SK-N-SH (cell line): ENCODE measurements around the gene MTG1. TPM values are rescaled to one million over a fixed set of nuclear protein-coding genes. Genes with fewer than 3 reads are reported as not detected.

Experiments used
- CTCF ChIA-PET: fragments of 300-600, 350-600 bp; formaldehyde crosslinking; extraction: SDS; loops from one replicate; lab custom pipeline; 2021; lab: Yijun Ruan, JAX
- POLR2A ChIA-PET: fragments of 350-600 bp; sonication (Branson Sonifier 250); formaldehyde crosslinking; extraction: SDS; loops from one replicate; lab custom pipeline; 2020; ENCODE audit warnings: antibody characterized with exemption, inconsistent platforms; lab: Yijun Ruan, JAX
- DNase-seq: peaks from one replicate; pipeline ENCODE4 v3.0.0; 2012
- H2AFZ ChIP-seq: fragments of 200-600 bp; sonication (generic); 2 replicates; pipeline ENCODE4 v1.8.1; 2016; ENCODE audit warnings: antibody characterized with exemption, mild to moderate bottlenecking, low read depth
- H3F3A ChIP-seq: fragments of 200-600 bp; sonication (generic); replicated peaks from 2 replicates; pipeline ENCODE3; 2016; ENCODE audit warnings: antibody characterized with exemption, mild to moderate bottlenecking; ENCODE audit not compliant: insufficient read depth
- H3K27ac ChIP-seq, 2 experiments: fragments of 200-500 bp in 1 of 2; fragments of 200-600 bp in 1 of 2; sonication (Bioruptor generic) in 1 of 2; sonication (generic), shearing (Covaris generic) in 1 of 2; 2 replicates each; pipeline versions ENCODE4 v1.5.1 to v1.6.1; 2014 to 2016; ENCODE audit warnings: low read depth in 2 of 2, inconsistent platforms in 1 of 2, low read length in 1 of 2, mild to moderate bottlenecking in 1 of 2, mixed read lengths in 1 of 2
- H3K27me3 ChIP-seq: fragments of 200-600 bp; sonication (generic), shearing (Covaris generic); 2 replicates; pipeline ENCODE4 v1.6.1; 2016; ENCODE audit warnings: mixed run types; ENCODE audit not compliant: insufficient read depth
- H3K36me3 ChIP-seq, 2 experiments: fragments of 200-500 bp in 1 of 2; fragments of 200-600 bp in 1 of 2; sonication (Bioruptor generic) in 1 of 2; sonication (generic) in 1 of 2; replicated peaks in 1 of 2; 2 replicates each; pipeline versions ENCODE3 to v1.5.1; 2014 to 2016; ENCODE audit warnings: low read length in 1 of 2, mild to moderate bottlenecking in 1 of 2; ENCODE audit not compliant: insufficient read depth in 2 of 2, control insufficient read depth in 1 of 2
- H3K4me1 ChIP-seq, 2 experiments: fragments of 200-500 bp in 1 of 2; fragments of 200-600 bp in 1 of 2; sonication (Bioruptor generic) in 1 of 2; sonication (generic), shearing (Covaris generic) in 1 of 2; 2 replicates each; pipeline versions ENCODE4 v1.5.1 to v1.6.1; 2014 to 2016; ENCODE audit warnings: low read depth in 1 of 2, low read length in 1 of 2, mixed run types in 1 of 2; ENCODE audit not compliant: insufficient read depth in 2 of 2, control insufficient read depth in 1 of 2
- H3K4me2 ChIP-seq: fragments of 200-600 bp; sonication (generic), shearing (Covaris generic); 2 replicates; pipeline ENCODE4 v1.6.1; 2017; ENCODE audit warnings: mixed run types
- H3K4me3 ChIP-seq, 2 experiments: fragments of 200-500 bp in 1 of 2; fragments of 200-600 bp in 1 of 2; sonication (Bioruptor generic) in 1 of 2; sonication (generic), shearing (Covaris generic) in 1 of 2; 2 replicates each; pipeline versions ENCODE4 v1.5.1 to v1.8.1; 2014 to 2016; ENCODE audit warnings: low read depth in 2 of 2, inconsistent platforms in 1 of 2, low read length in 1 of 2, mild to moderate bottlenecking in 1 of 2, mixed read lengths in 1 of 2, moderate library complexity in 1 of 2
- H3K79me2 ChIP-seq: fragments of 200-600 bp; sonication (generic); 2 replicates; pipeline ENCODE4 v1.8.1; 2017; ENCODE audit warnings: mild to moderate bottlenecking; ENCODE audit not compliant: insufficient read depth
- H3K9ac ChIP-seq: fragments of 200-600 bp; sonication (generic); 2 replicates; pipeline ENCODE4 v1.6.1; 2017; ENCODE audit warnings: mixed run types
- H3K9me2 ChIP-seq: fragments of 200-600 bp; sonication (generic); 2 replicates; pipeline ENCODE4 v1.6.1; 2017; ENCODE audit warnings: mixed run types
- H3K9me3 ChIP-seq: fragments of 200-600 bp; sonication (generic); 2 replicates; pipeline ENCODE4 v1.6.1; 2017; ENCODE audit warnings: mixed run types, mild to moderate bottlenecking, moderate library complexity
- H4K20me1 ChIP-seq: fragments of 200-600 bp; sonication (generic); 2 replicates; pipeline ENCODE4 v1.6.1; 2017; ENCODE audit warnings: mild to moderate bottlenecking, mixed run types; ENCODE audit not compliant: insufficient read depth
- CTCF ChIP-seq: fragments of 200-600 bp; sonication (generic); IDR thresholded peaks from 2 replicates; pipeline ENCODE4 v1.6.1; 2017; ENCODE audit warnings: antibody characterized with exemption, mild to moderate bottlenecking, moderate library complexity
- EP300 ChIP-seq, 2 experiments: IDR thresholded peaks; 2 replicates each; pipeline versions ENCODE4 v1.4.0 to v1.6.1; 2012; ENCODE audit warnings: borderline replicate concordance in 1 of 2, low read depth in 1 of 2, low read length in 1 of 2
- EZH2phosphoT487 ChIP-seq: fragments of 200-600 bp; sonication (generic); IDR thresholded peaks from 2 replicates; pipeline ENCODE4 v1.6.1; 2017; ENCODE audit warnings: low read depth, mixed run types, mild to moderate bottlenecking, antibody characterized with exemption, moderate library complexity, borderline replicate concordance
- FOSL2 ChIP-seq: IDR thresholded peaks from 2 replicates; pipeline ENCODE4 v1.4.0; 2012; ENCODE audit warnings: low read depth, mild to moderate bottlenecking, moderate library complexity, borderline replicate concordance
- FOXJ3 ChIP-seq: sonication (generic); formaldehyde crosslinking; IDR thresholded peaks from 2 replicates; pipeline ENCODE4 v1.5.1; 2020; ENCODE audit warnings: mild to moderate bottlenecking, missing genetic modification reagents
- GABPA ChIP-seq: IDR thresholded peaks from 2 replicates; pipeline ENCODE4 v1.4.0; 2012; ENCODE audit warnings: low read depth, mild to moderate bottlenecking
- GATA2 ChIP-seq: sonication (generic); formaldehyde crosslinking; IDR thresholded peaks from 2 replicates; pipeline ENCODE4 v1.5.0; 2020; ENCODE audit warnings: mild to moderate bottlenecking, missing genetic modification reagents
- MEF2A ChIP-seq: IDR thresholded peaks from 2 replicates; pipeline ENCODE4 v1.4.0; 2012; ENCODE audit warnings: low read depth, borderline replicate concordance
- MXI1 ChIP-seq: IDR thresholded peaks from 2 replicates; pipeline ENCODE4 v1.6.1; 2012; ENCODE audit warnings: mild to moderate bottlenecking, low read depth, low read length, improper control_type of control experiment
- NRF1 ChIP-seq: IDR thresholded peaks from 2 replicates; pipeline ENCODE4 v1.6.1; 2012; ENCODE audit warnings: low read depth, mild to moderate bottlenecking, low read length
- POLR2AphosphoS5 ChIP-seq: IDR thresholded peaks from 2 replicates; pipeline ENCODE4 v1.6.1; 2012; ENCODE audit warnings: low read depth, low read length
- RAD21 ChIP-seq: IDR thresholded peaks from 2 replicates; pipeline ENCODE4 v1.6.1; 2012; ENCODE audit warnings: mild to moderate bottlenecking, low read length
- REST ChIP-seq: IDR thresholded peaks from 2 replicates; pipeline ENCODE4 v1.6.1; 2012; ENCODE audit warnings: mild to moderate bottlenecking, low read depth, low read length, moderate library complexity
- RFX5 ChIP-seq: IDR thresholded peaks from 2 replicates; pipeline ENCODE4 v1.6.1; 2012; ENCODE audit warnings: mild to moderate bottlenecking, improper control_type of control experiment, low read length
- RXRA ChIP-seq: IDR thresholded peaks from 2 replicates; pipeline ENCODE4 v1.4.0; 2012; ENCODE audit warnings: low read depth, mild to moderate bottlenecking, borderline replicate concordance
- SIN3A ChIP-seq: IDR thresholded peaks from 2 replicates; pipeline ENCODE4 v1.6.1; 2012; ENCODE audit warnings: low read depth, mild to moderate bottlenecking, low read length, moderate library complexity, borderline replicate concordance
- SMC3 ChIP-seq: IDR thresholded peaks from 2 replicates; pipeline ENCODE4 v1.6.1; 2012; ENCODE audit warnings: low read depth, low read length, improper control_type of control experiment
- TAF1 ChIP-seq: IDR thresholded peaks from 2 replicates; pipeline ENCODE4 v1.6.1; 2012; ENCODE audit warnings: low read depth, mild to moderate bottlenecking, low read length, moderate library complexity, borderline replicate concordance
- TCF12 ChIP-seq: IDR thresholded peaks from 2 replicates; pipeline ENCODE4 v1.4.0; 2012
- YY1 ChIP-seq: IDR thresholded peaks from 2 replicates; pipeline ENCODE4 v1.4.0; 2012; ENCODE audit warnings: low read depth, mild to moderate bottlenecking
- WGBS: methylation state at CpG from one replicate; pipeline ENCODE4 v1.1.6; 2017; ENCODE audit warnings: low lambda C conversion rate; 5-methylcytosine and 5-hydroxymethylcytosine counted together
- polyA plus RNA-seq, 3 experiments: library from polyadenylated mRNA; depleted of rRNA; stranded (reverse); fragments of >200 nt; gene quantifications; 2 replicates each; pipeline ENCODE4 v1.2.3, GENCODE V29; 2012
- TF ChIP-seq, protein P1 (sequence below): IDR thresholded peaks from 2 replicates; pipeline ENCODE4 v1.4.0; 2012; ENCODE audit warnings: low read depth, borderline replicate concordance
- TF ChIP-seq, protein P2 (sequence below): IDR thresholded peaks from 2 replicates; pipeline ENCODE4 v1.4.0; 2012; ENCODE audit warnings: low read depth, borderline replicate concordance

MTG1 gene
- polyA plus RNA-seq, 1 of the 3 experiments (the other 2 are of a cell fraction) = 86.4 TPM

- 0 out of 2 replicates have a peak, but pooled peaks have one; percentile 14 for TF ChIP-seq CTCF
- TF ChIP-seq RAD21 = no peak
- no peak for TF ChIP-seq FOSL2
- peak; percentile 60; the same call in 1 of the 2 replicates for TF ChIP-seq TAF1
- TF ChIP-seq TCF12 = peak; percentile 4; the same call in 1 of the 2 replicates
- TF ChIP-seq NRF1 = peak; percentile 97
- TF ChIP-seq GABPA = peak; percentile 94
- peak; percentile 87 for TF ChIP-seq YY1
- TF ChIP-seq RFX5 = no peak
- TF ChIP-seq SMC3 = no peak
- TF ChIP-seq FOXJ3 = no peak
- no peak for TF ChIP-seq EZH2phosphoT487
- peak; percentile 87 for TF ChIP-seq POLR2AphosphoS5
- peak; percentile 70; the same call in 1 of the 2 replicates for TF ChIP-seq SIN3A
- no peak for TF ChIP-seq MEF2A
- peak; percentile 82 for TF ChIP-seq MXI1
Measured at GRCh38 chr10:133394064-133394663, at the start of gene MTG1 (continued).

GRCh38 chr10:133344236-133344635 is 49.7 kb upstream of the MTG1 start:
- CTCF ChIA-PET = interaction anchor here (3.3 kb wide), 1 partner anchor 15 kb away, joined by 21 read pairs; no protein-coding TSS in a partner anchor
- 38% methylated on average over 5 of the region's 5 CpGs for WGBS
- Histone ChIP-seq H3K4me3 (no peak overlapping the region), H3F3A (no peaks in the 10 kb centered on the region), H3K36me3 (no peaks in the 10 kb centered on the region), H3K9me2 (no peaks in the 10 kb centered on the region), H3K9me3 (no peaks in the 10 kb centered on the region), H3K4me2 (no peak overlapping the region), H3K4me1 (peaks cover 0 to 7% of the 10 kb centered on the region in 2 experiments; a peak in 1 of 4 replicates), H2AFZ (no peak overlapping the region), H3K79me2 (no peaks in the 10 kb centered on the region), H3K9ac (no peak overlapping the region), H3K27ac (no peak overlapping the region), H3K27me3 (peaks cover 55% of the 10 kb centered on the region; the same call in 1 of the 2 replicates), H4K20me1 (no peaks in the 10 kb centered on the region)
- TF ChIP-seq RXRA (no peak), EP300 (IDR thresholded peaks at IDR 0.05; ENCODE audit: borderline replicate concordance in 1 of 2, low read depth in 1 of 2, low read length in 1 of 2) (no peak), SMC3 (no peak), FOSL2 (no peak), GABPA (no peak), REST (no peak), YY1 (no peak), MXI1 (no peak), GATA2 (CRISPR knock-in tag) (no peak)
- TF ChIP-seq, protein P1, sequence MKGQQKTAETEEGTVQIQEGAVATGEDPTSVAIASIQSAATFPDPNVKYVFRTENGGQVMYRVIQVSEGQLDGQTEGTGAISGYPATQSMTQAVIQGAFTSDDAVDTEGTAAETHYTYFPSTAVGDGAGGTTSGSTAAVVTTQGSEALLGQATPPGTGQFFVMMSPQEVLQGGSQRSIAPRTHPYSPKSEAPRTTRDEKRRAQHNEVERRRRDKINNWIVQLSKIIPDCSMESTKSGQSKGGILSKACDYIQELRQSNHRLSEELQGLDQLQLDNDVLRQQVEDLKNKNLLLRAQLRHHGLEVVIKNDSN = no peak
- TF ChIP-seq, protein P2, sequence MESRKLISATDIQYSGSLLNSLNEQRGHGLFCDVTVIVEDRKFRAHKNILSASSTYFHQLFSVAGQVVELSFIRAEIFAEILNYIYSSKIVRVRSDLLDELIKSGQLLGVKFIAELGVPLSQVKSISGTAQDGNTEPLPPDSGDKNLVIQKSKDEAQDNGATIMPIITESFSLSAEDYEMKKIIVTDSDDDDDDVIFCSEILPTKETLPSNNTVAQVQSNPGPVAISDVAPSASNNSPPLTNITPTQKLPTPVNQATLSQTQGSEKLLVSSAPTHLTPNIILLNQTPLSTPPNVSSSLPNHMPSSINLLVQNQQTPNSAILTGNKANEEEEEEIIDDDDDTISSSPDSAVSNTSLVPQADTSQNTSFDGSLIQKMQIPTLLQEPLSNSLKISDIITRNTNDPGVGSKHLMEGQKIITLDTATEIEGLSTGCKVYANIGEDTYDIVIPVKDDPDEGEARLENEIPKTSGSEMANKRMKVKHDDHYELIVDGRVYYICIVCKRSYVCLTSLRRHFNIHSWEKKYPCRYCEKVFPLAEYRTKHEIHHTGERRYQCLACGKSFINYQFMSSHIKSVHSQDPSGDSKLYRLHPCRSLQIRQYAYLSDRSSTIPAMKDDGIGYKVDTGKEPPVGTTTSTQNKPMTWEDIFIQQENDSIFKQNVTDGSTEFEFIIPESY = no peak
- POLR2A ChIA-PET = no interaction called here
- DNase-seq = no peak
